GM12891 (cell line): Measurements from ENCODE around the gene VPS13D.
"Not testable (repeated sequence)": the region's sequence is repeated elsewhere in the genome, so short reads cannot be mapped to it uniquely, and the experiment has no call there.

Source experiments
- DNase-seq: peaks from one replicate; pipeline ENCODE4 v3.0.0; 2011; ENCODE audit warnings: low spot score; ENCODE audit not compliant: insufficient read length
- FAIRE-seq: peaks from 2 replicates; lab custom pipeline; 2011; peaks lifted over from hg19 to GRCh38; lab: Jason Lieb, UNC
- PAX5 ChIP-seq: IDR thresholded peaks from 2 replicates; pipeline ENCODE4 v1.6.1; 2011; ENCODE audit warnings: low read length, moderate library complexity, mild to moderate bottlenecking; ENCODE audit not compliant: insufficient read depth, severe bottlenecking
- POLR2A ChIP-seq: IDR thresholded peaks from 2 replicates; pipeline ENCODE4 v1.6.1; 2011; ENCODE audit warnings: low read depth, low read length, control low read depth
- POLR2AphosphoS5 ChIP-seq: IDR thresholded peaks from 2 replicates; pipeline ENCODE4 v1.6.1; 2011; ENCODE audit warnings: low read depth, low read length, control low read depth
- POU2F2 ChIP-seq: IDR thresholded peaks from 2 replicates; pipeline ENCODE4 v1.6.1; 2011; ENCODE audit warnings: low read depth, mild to moderate bottlenecking, control low read depth, low read length, moderate library complexity
- SPI1 ChIP-seq: IDR thresholded peaks from 2 replicates; pipeline ENCODE4 v1.6.1; 2011; ENCODE audit warnings: low read depth, low read length, control low read depth
- TAF1 ChIP-seq: IDR thresholded peaks from 2 replicates; pipeline ENCODE4 v1.6.1; 2011; ENCODE audit warnings: low read depth, low read length, control low read depth

VPS13D gene

GRCh38 chr1:12301518-12302237 lies 71.8 kb downstream of the VPS13D start:
- TF ChIP-seq SPI1 (no peak), TAF1 (no peak), POLR2AphosphoS5 (no peak), POLR2A (no peak), PAX5 (no peak), POU2F2 (no peak)
- no peak for FAIRE-seq
- no peak for DNase-seq

- DNase-seq (no peak), FAIRE-seq (no peak)
- no peak for TF ChIP-seq PAX5
- TF ChIP-seq TAF1 = no peak
These were observed 73.1 kb downstream of the VPS13D start for GRCh38 chr1:12302798-12303447.

GRCh38 chr1:12305377-12305776 lies 75.5 kb downstream of the VPS13D start:
- TF ChIP-seq POLR2A (no peak), SPI1 (no peak), POU2F2 (no peak), PAX5 (no peak), TAF1 (no peak), POLR2AphosphoS5 (no peak)
- DNase-seq (no peak), FAIRE-seq (no peak)

- DNase-seq (no peak), FAIRE-seq (no peak)
- TF ChIP-seq POLR2AphosphoS5 (no peak), PAX5 (no peak), POLR2A (no peak), SPI1 (no peak), TAF1 (no peak), POU2F2 (no peak)
These were observed 80.2 kb downstream of the VPS13D start for GRCh38 chr1:12309783-12310742.

GRCh38 chr1:12314333-12314903 lies 84.6 kb downstream of the VPS13D start:
- TF ChIP-seq POLR2A (no peak), POLR2AphosphoS5 (no peak), PAX5 (no peak), POU2F2 (no peak), TAF1 (no peak), SPI1 (no peak)
- DNase-seq = no peak
- no peak for FAIRE-seq

GRCh38 chr1:12315146-12315545 lies 85.3 kb downstream of the VPS13D start:
- TF ChIP-seq PAX5 (no peak), TAF1 (no peak), POU2F2 (no peak), POLR2AphosphoS5 (no peak), POLR2A (no peak), SPI1 (no peak)
- FAIRE-seq (no peak), DNase-seq (no peak)

GRCh38 chr1:12316331-12316730 lies 86.5 kb downstream of the VPS13D start:
- FAIRE-seq (no peak), DNase-seq (no peak)
- TF ChIP-seq SPI1 (no peak), POLR2AphosphoS5 (no peak), POU2F2 (no peak), POLR2A (no peak), TAF1 (no peak), PAX5 (no peak)

- TF ChIP-seq PAX5 (no peak), SPI1 (no peak), TAF1 (no peak), POLR2A (no peak), POU2F2 (no peak), POLR2AphosphoS5 (no peak)
- FAIRE-seq (no peak), DNase-seq (no peak)
These were observed 90.7 kb downstream of the VPS13D start for GRCh38 chr1:12320486-12320885.

GRCh38 chr1:12324423-12324822 lies 94.6 kb downstream of the VPS13D start:
- DNase-seq (no peak), FAIRE-seq (no peak)

GRCh38 chr1:12324973-12325372 lies 95.1 kb downstream of the VPS13D start:
- DNase-seq, FAIRE-seq: not testable (repeated sequence)

More at GRCh38 chr1:12324423-12324822, 94.6 kb downstream of the VPS13D start:
- TF ChIP-seq POLR2A (no peak), PAX5 (no peak), POLR2AphosphoS5 (no peak), TAF1 (no peak), POU2F2 (no peak), SPI1 (no peak)
